Daoy (cell line): Measurements from ENCODE around the gene SLC35F3. TPM values are rescaled to one million over a fixed set of nuclear protein-coding genes. Genes with fewer than 3 reads are reported as not detected.

Experiments used
- DNase-seq: peaks from one replicate; pipeline ENCODE4 v3.0.0-alpha.2; 2015; ENCODE audit warnings: low read depth
- total RNA-seq: library from RNA; depleted of rRNA; stranded (reverse); fragments of >200 nt; shearing (Covaris generic); gene quantifications from 2 replicates; pipeline ENCODE4 v1.2.3, GENCODE V29; 2014

SLC35F3 gene
- total RNA-seq, 1 experiment from 2014 or later, result 7.5 TPM

- DNase-seq, result peak; percentile 88
Measured at GRCh38 chr1:233909195-233909594, 4.7 kb downstream of the SLC35F3 start.

GRCh38 chr1:233912447-233912846, 8.0 kb downstream of the SLC35F3 start:
- DNase-seq, result peak; percentile 24

- peak; percentile 46 for DNase-seq
Measured at GRCh38 chr1:233912909-233913308, 8.4 kb downstream of the SLC35F3 start.

GRCh38 chr1:233916706-233917105, 12.2 kb downstream of the SLC35F3 start:
- peak; percentile 54 for DNase-seq

GRCh38 chr1:233919786-233920185, 15.3 kb downstream of the SLC35F3 start:
- peak; percentile 54 for DNase-seq

GRCh38 chr1:233928123-233928522, 23.6 kb downstream of the SLC35F3 start:
- no peak for DNase-seq

GRCh38 chr1:233933339-233933738, 28.9 kb downstream of the SLC35F3 start:
- DNase-seq, result no peak

GRCh38 chr1:233935297-233935868, 30.9 kb downstream of the SLC35F3 start:
- DNase-seq, result no peak

- DNase-seq, result no peak
Measured at GRCh38 chr1:233936422-233936821, 31.9 kb downstream of the SLC35F3 start.

GRCh38 chr1:233936842-233937241, 32.4 kb downstream of the SLC35F3 start:
- DNase-seq, result no peak

GRCh38 chr1:233938476-233938875, 34.0 kb downstream of the SLC35F3 start:
- DNase-seq, result no peak

- no peak for DNase-seq
Measured at GRCh38 chr1:233939451-233939850, 35.0 kb downstream of the SLC35F3 start.

- peak; percentile 39 for DNase-seq
Measured at GRCh38 chr1:233940908-233941307, 36.4 kb downstream of the SLC35F3 start.

GRCh38 chr1:233944601-233945000, 40.1 kb downstream of the SLC35F3 start:
- DNase-seq, result no peak

- DNase-seq, result peak; percentile 86
Measured at GRCh38 chr1:233945573-233945972, 41.1 kb downstream of the SLC35F3 start.

GRCh38 chr1:233945979-233946378, 41.5 kb downstream of the SLC35F3 start:
- no peak for DNase-seq

GRCh38 chr1:233946724-233947123, 42.2 kb downstream of the SLC35F3 start:
- DNase-seq, result no peak

GRCh38 chr1:233951804-233952203, 47.3 kb downstream of the SLC35F3 start:
- DNase-seq, result no peak

GRCh38 chr1:233957691-233958090, 53.2 kb downstream of the SLC35F3 start:
- DNase-seq, result no peak

GRCh38 chr1:233959102-233959501, 54.6 kb downstream of the SLC35F3 start:
- no peak for DNase-seq

- DNase-seq, result no peak
Measured at GRCh38 chr1:233959971-233960370, 55.5 kb downstream of the SLC35F3 start.

- DNase-seq, result no peak
Measured at GRCh38 chr1:233960386-233960785, 55.9 kb downstream of the SLC35F3 start.

GRCh38 chr1:233962878-233963277, 58.4 kb downstream of the SLC35F3 start:
- DNase-seq, result no peak

GRCh38 chr1:233965856-233966255, 61.4 kb downstream of the SLC35F3 start:
- no peak for DNase-seq
